Heart right ventricle (tissue), 16 donors: ENCODE measurements around the gene SLC22A13. TPM values are rescaled to one million over a fixed set of nuclear protein-coding genes. Genes with fewer than 3 reads are reported as not detected.

Experiments used
- ATAC-seq, 8 donors: fragments of 200-7000 bp; cut with Tn5 transposase; one replicate each; pipeline ENCODE4 v1.9.1; 2020; ENCODE audit warnings: mild to moderate bottlenecking in 8 of 8, moderate library complexity in 8 of 8, moderate number of reproducible peaks in 1 of 8
- DNase-seq, 2 donors: peaks; one replicate each; pipeline ENCODE4 v3.0.0-alpha.2; 2020
- H3K27ac ChIP-seq, 10 donors: fragments of 200-600 bp; sonication (generic) in 2 of 10; one replicate each; pipeline versions ENCODE4 v1.5.0 to v1.8.0; 2020 to 2022; ENCODE audit warnings: mild to moderate bottlenecking in 3 of 10
- H3K27me3 ChIP-seq, 7 donors: fragments of 200-600 bp; one replicate each; pipeline ENCODE4 v1.8.0; 2021 to 2022; ENCODE audit warnings: mild to moderate bottlenecking in 2 of 7
- H3K36me3 ChIP-seq, 9 donors: fragments of 200-600 bp; sonication (generic) in 1 of 9; one replicate each; pipeline versions ENCODE4 v1.5.0 to v1.8.0; 2020 to 2022; ENCODE audit warnings: mild to moderate bottlenecking in 2 of 9
- H3K4me1 ChIP-seq, 9 donors: fragments of 200-600 bp; sonication (generic) in 1 of 9; one replicate each; pipeline versions ENCODE4 v1.5.0 to v1.8.0; 2020 to 2022; ENCODE audit warnings: mild to moderate bottlenecking in 4 of 9
- H3K4me3 ChIP-seq, 10 donors: fragments of 200-600 bp; sonication (generic) in 2 of 10; one replicate each; pipeline versions ENCODE4 v1.5.0 to v1.8.0; 2020 to 2022; ENCODE audit warnings: mild to moderate bottlenecking in 7 of 10, moderate library complexity in 2 of 10
- H3K9me3 ChIP-seq, 11 donors: fragments of 200-600 bp in 10 of 11; sonication (generic) in 2 of 11; one replicate each; pipeline versions ENCODE4 v1.5.0 to v1.8.0; 2013 to 2022; ENCODE audit warnings: mild to moderate bottlenecking in 2 of 11, control low read depth in 1 of 11, moderate library complexity in 1 of 11
- CTCF ChIP-seq, 9 donors: fragments of 200-600 bp; sonication (generic) in 2 of 9; IDR thresholded peaks; one replicate each; pipeline versions ENCODE4 v1.5.0 to v1.8.0; 2021 to 2022; ENCODE audit warnings: antibody characterized with exemption in 9 of 9, mild to moderate bottlenecking in 5 of 9, moderate library complexity in 1 of 9
- WGBS, 2 donors: extraction: QIAGEN DNeasy Blood & Tissue Kit; methylation state at CpG; one replicate each; pipeline ENCODE4 v1.1.7; 2013; ENCODE audit warnings: inconsistent platforms in 1 of 2; 5-methylcytosine and 5-hydroxymethylcytosine counted together
- intact Hi-C, 10 donors: fragments of 100-400 bp; cut with DNase I; formaldehyde crosslinking; loops; one replicate each; pipeline versions ENCODE4 v1.11.1 to v1.14.2; 2022
- long read RNA-seq, 3 donors: library from polyadenylated mRNA; unstranded; transcript quantifications; one replicate each; pipeline ENCODE4 v2.0.0, GENCODE V29; 2020 to 2021
- polyA plus RNA-seq, 2 donors: library from polyadenylated mRNA; stranded (reverse); fragments of 200-250 nt; gene quantifications; one replicate each; pipeline ENCODE4 v1.2.3, GENCODE V29; 2013
- total RNA-seq, 10 donors: library from RNA; stranded (reverse); fragmentation: NEBNext Ultra II Directional in 3 of 10; extraction: Animal tissue kit (Norgen Biotek cat#: 25700) in 3 of 10; gene quantifications; one replicate each; pipeline versions ENCODE4 v1.2.1 to v1.2.4, GENCODE V29; 2021 to 2023
- donor health status: Arrhythmogenic right ventricular cardiomyopathy.
- donor health status: ischemic (EF 13 %, LVEDD 7.1; RV severe dilation, severe dysfunction).
- donor health status: healthy with polysubstance abuse.
- donor health status: DM: no; HTN: yes; CAD: no.
- donor health status: DM: no; HTN: no; CAD: no.
- donor health status: ischemic (EF 25% LVEDD 6.9; RV normal size, moderate dysfunction).
- donor health status: ischemic (EF 25% LVEDD 5.7; RV mildly dilated, moderate dysfunction).
- donor health status: healthy.
- donor health status: DM: yes; HTN: yes; CAD: no.
- donor health status: Ischemic cardiomyopathy.
- donor health status: ischemic (EF 35%, LVEDD 5.7; RV mildly dilated, moderate dysfunction).
- donor health status: nonischemic (EF 11% LVEDD 7.7; RV severe dilation, severe dysfunction).
- donor health status: DM: yes; HTN: yes; CAD: no.
- donor health status: PGD.
- donor health status: ischemic (EF 29% LVEDD 5.4; RV normal size, mild dysfunction).
- donor health status: nonischemic (EF 23%, LVEDD 6.1; RV moderate dilation, normal function).

Gene SLC22A13
- total RNA-seq (under 1 TPM in 6 of 10 donors, not detected in 4; 0.13 to 0.49 (median 0.25) TPM), polyA plus RNA-seq (under 1 TPM; 0.03 to 0.44 TPM)
- long read RNA-seq, donor 1 = 0 reads
- long read RNA-seq, donor 2 = 0 reads
- long read RNA-seq, donor 3 = 0 reads

DNA sequence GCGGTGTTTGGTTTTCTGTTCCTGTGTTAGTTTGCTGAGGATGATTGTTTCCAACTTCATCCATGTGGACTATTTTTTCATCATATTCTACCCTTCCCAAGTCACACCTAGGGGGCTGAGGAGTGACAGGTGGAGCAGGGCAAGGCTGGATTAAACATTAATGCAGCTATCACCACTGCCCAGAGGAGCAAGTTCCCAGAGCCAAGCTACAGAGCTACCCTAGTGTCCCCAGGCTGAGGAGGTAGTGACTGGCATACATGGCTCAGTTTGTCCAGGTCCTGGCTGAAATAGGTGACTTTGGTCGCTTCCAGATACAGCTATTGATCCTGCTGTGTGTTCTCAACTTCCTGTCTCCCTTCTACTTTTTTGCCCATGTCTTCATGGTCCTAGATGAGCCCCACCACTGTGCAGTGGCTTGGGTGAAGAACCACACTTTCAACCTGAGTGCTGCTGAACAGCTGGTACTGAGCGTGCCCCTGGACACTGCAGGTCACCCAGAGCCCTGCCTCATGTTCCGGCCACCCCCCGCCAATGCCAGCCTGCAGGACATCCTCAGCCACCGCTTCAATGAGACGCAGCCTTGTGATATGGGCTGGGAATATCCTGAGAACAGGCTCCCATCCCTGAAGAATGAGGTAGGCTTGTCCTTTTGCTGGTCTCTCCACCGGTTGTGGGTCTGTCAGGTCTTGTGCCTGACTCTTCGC, at the start of gene SLC22A13:
Gene SLC22A13, plus strand, starts transcription at position 209 of the 704 bp plus-strand sequence. Its CDS starts 49 bp downstream, at position 258.
- Histone ChIP-seq H3K36me3 (peaks cover 0 to 6% (median 0%) of the 10 kb centered on the region in 9 donors), H3K4me1 (peaks cover 0 to 17% (median 13%) of the 10 kb centered on the region in 9 donors), H3K4me3 (no peak within 1 kb of the TSS), H3K27ac (peak within 1 kb of the TSS in 1 of 10 donors; percentile 36), H3K9me3 (no peaks in the 10 kb centered on the region), H3K27me3 (no peaks in the 10 kb centered on the region)
- 95 to 97% methylated on average over 9 of the region's 9 CpGs for WGBS, 2 donors
- TF ChIP-seq CTCF (IDR thresholded peaks at IDR 0.05) = no peak
- intact Hi-C loops = no loop called here
- no peak for DNase-seq
- peak in 1 of 8 donors; percentile 41 for ATAC-seq

GRCh38 chr3:38219609-38220197, 45.9 kb upstream of the SLC22A13 start:
- Histone ChIP-seq H3K4me3 (no peak overlapping the region), H3K36me3 (peaks cover 0 to 50% (median 6%) of the 10 kb centered on the region in 9 donors), H3K4me1 (no peaks in the 10 kb centered on the region), H3K9me3 (no peaks in the 10 kb centered on the region), H3K27me3 (no peaks in the 10 kb centered on the region), H3K27ac (no peak overlapping the region)
- no peak for DNase-seq
- 96 to 99% methylated on average over 3 of the region's 3 CpGs for WGBS, 2 donors
- ATAC-seq = no peak
- no peak for TF ChIP-seq CTCF (IDR thresholded peaks at IDR 0.05)
- intact Hi-C loops = loop anchor here in 1 of 10 donors (10.0 kb wide), 1 partner anchor 55 kb away; the partner anchor contains the start of gene OXSR1

DNA sequence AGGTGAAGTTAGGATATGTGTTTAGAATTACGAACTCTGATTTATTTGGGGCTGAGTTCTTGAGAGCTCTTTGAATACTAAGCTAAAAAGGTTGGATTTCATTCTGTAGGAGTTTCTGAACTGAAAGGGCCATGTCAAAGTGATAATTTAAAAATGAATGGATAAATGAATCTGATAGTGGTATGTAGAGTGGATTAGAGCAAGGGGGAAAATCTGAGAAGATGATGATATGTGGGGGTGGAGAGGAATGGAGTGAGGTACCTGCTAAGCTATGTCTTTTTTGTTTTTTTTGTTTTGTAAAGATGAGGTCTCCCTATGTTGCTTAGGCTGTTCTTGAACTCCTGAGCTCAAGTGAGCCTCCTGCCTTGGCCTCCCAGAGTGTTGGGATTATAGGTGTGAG, 44.6 kb upstream of the SLC22A13 start:
- Histone ChIP-seq H3K4me3 (no peak overlapping the region), H3K27ac (no peak overlapping the region), H3K9me3 (no peaks in the 10 kb centered on the region), H3K4me1 (no peaks in the 10 kb centered on the region), H3K27me3 (no peaks in the 10 kb centered on the region), H3K36me3 (peaks cover 0 to 62% (median 15%) of the 10 kb centered on the region in 9 donors)
- WGBS, 2 donors = 93 to 97% methylated on average over 1 of the region's 1 CpG
- ATAC-seq (no peak), DNase-seq (no peak)
- intact Hi-C loops = loop anchor here in 1 of 10 donors (10.0 kb wide), 1 partner anchor 56 kb away; the partner anchor contains the start of gene OXSR1
- TF ChIP-seq CTCF (IDR thresholded peaks at IDR 0.05) = no peak

DNA sequence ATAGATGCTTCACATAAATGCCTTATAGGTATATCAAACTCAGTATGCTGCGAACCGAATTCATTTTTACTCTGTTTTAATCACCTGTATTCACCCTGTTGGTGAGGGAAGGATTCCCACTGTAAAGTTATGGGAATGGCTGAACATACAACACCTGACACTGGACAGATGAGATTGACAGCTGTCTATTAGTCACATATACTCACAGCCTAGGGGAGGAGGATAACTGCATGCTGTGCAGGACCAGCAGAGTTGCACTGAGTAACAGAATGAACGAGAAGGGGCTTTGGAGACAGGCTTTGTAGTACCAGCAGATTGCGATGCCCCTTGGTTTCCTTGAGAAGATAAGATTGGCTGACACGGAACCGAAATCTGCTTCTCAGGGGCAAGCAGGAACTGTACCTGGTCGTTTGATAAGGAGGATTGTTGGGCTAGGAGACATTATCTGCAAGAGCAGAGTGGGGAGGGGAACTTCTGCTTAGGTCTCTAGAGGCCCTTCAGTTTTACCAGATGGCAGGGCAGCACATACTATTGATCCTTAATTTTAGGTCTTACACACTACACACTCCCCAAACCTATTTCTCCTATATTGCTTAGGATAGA, 43.5 kb upstream of the SLC22A13 start:
- ATAC-seq = no peak
- Histone ChIP-seq H3K4me1 (no peaks in the 10 kb centered on the region), H3K9me3 (no peaks in the 10 kb centered on the region), H3K4me3 (no peak overlapping the region), H3K27ac (no peak overlapping the region), H3K36me3 (peaks cover 0 to 63% (median 15%) of the 10 kb centered on the region in 9 donors), H3K27me3 (no peaks in the 10 kb centered on the region)
- no peak for DNase-seq
- intact Hi-C loops = loop anchor here in 1 of 10 donors (10.0 kb wide), 1 partner anchor 57 kb away; the partner anchor contains the start of gene OXSR1
- 68 to 74% methylated on average over 7 of the region's 7 CpGs for WGBS, 2 donors
- TF ChIP-seq CTCF (IDR thresholded peaks at IDR 0.05) = no peak
